ENCODE results near the gene ANKRD33B.

- TF ChIP-seq GATA2 (IDR thresholded peaks at IDR 0.05; ENCODE audit: low read depth, low read length) (no peak), GATA3 (IDR thresholded peaks at IDR 0.05; ENCODE audit: low read depth, low read length) (no peak)
Measured at GRCh38 chr5:10674582-10674981, 110.7 kb downstream of the ANKRD33B start.
